H9 (cell line): ENCODE results near the gene THBS3. TPM values are rescaled to one million over a fixed set of nuclear protein-coding genes. Genes with fewer than 3 reads are reported as not detected.
A peak's percentile ranks its signal among the peaks of the same experiment; 100 is the strongest.
"Not testable (repeated sequence)": the region's sequence is repeated elsewhere in the genome, so short reads cannot be mapped to it uniquely, and the experiment has no call there.

Experiments
- DNase-seq: peaks from one replicate; pipeline ENCODE4 v3.0.0-alpha.2; 2017
- H2AFZ ChIP-seq: one replicate; pipeline ENCODE4 v1.6.1; 2013; ENCODE audit warnings: mild to moderate bottlenecking, low read length, control low read depth, moderate library complexity
- H2AK5ac ChIP-seq: 2 replicates; pipeline ENCODE4 v1.6.1; 2013; ENCODE audit warnings: low read length, control low read depth, mixed read lengths; ENCODE audit not compliant: insufficient read length
- H2BK120ac ChIP-seq: one replicate; pipeline ENCODE4 v1.6.1; 2013; ENCODE audit warnings: low read depth, mild to moderate bottlenecking, low read length, control low read depth, inconsistent platforms; ENCODE audit not compliant: poor library complexity, severe bottlenecking
- H2BK12ac ChIP-seq: 2 replicates; pipeline ENCODE4 v1.6.1; 2013; ENCODE audit warnings: low read length, control low read depth, mixed read lengths, low read depth; ENCODE audit not compliant: insufficient read length
- H2BK15ac ChIP-seq: 2 replicates; pipeline ENCODE4 v1.6.1; 2013; ENCODE audit warnings: low read depth, low read length, control low read depth
- H2BK20ac ChIP-seq: one replicate; pipeline ENCODE4 v1.6.1; 2013; ENCODE audit warnings: low read depth, mild to moderate bottlenecking, low read length, control low read depth, inconsistent platforms; ENCODE audit not compliant: poor library complexity, severe bottlenecking
- H2BK5ac ChIP-seq: 2 replicates; pipeline ENCODE4 v1.6.1; 2013; ENCODE audit warnings: low read length, control low read depth, mixed read lengths; ENCODE audit not compliant: insufficient read length
- H3K14ac ChIP-seq: 2 replicates; pipeline ENCODE4 v1.6.1; 2013; ENCODE audit warnings: low read length, control low read depth; ENCODE audit not compliant: insufficient read depth
- H3K18ac ChIP-seq: 2 replicates; pipeline ENCODE4 v1.6.1; 2013; ENCODE audit warnings: low read depth, mild to moderate bottlenecking, mixed read lengths, low read length, control low read depth; ENCODE audit not compliant: insufficient read length
- H3K23ac ChIP-seq: 2 replicates; pipeline ENCODE4 v1.6.1; 2013; ENCODE audit warnings: low read length, control low read depth, mixed read lengths, low read depth; ENCODE audit not compliant: insufficient read length
- H3K23me2 ChIP-seq: 2 replicates; pipeline ENCODE4 v1.6.1; 2013; ENCODE audit warnings: low read depth, mild to moderate bottlenecking, mixed read lengths, low read length, control low read depth; ENCODE audit not compliant: insufficient read length, poor library complexity, severe bottlenecking
- H3K27ac ChIP-seq: 2 replicates; pipeline ENCODE4 v1.5.1; 2013; ENCODE audit warnings: low read length, control low read depth, mixed read lengths, low read depth; ENCODE audit not compliant: insufficient read length
- H3K27me3 ChIP-seq: 2 replicates; pipeline ENCODE4 v1.6.1; 2013; ENCODE audit warnings: low read length, control low read depth, inconsistent platforms; ENCODE audit not compliant: insufficient read depth
- H3K4ac ChIP-seq: 2 replicates; pipeline ENCODE4 v1.6.1; 2013; ENCODE audit warnings: low read depth, mild to moderate bottlenecking, control low read depth, inconsistent platforms, low read length, moderate library complexity
- H3K4me1 ChIP-seq: 2 replicates; pipeline ENCODE4 v1.6.1; 2013; ENCODE audit warnings: low read length, control low read depth, inconsistent platforms; ENCODE audit not compliant: insufficient read depth
- H3K4me2 ChIP-seq: 2 replicates; pipeline ENCODE4 v1.6.1; 2013; ENCODE audit warnings: low read length, control low read depth, mixed read lengths; ENCODE audit not compliant: insufficient read length, insufficient read depth
- H3K56ac ChIP-seq: 2 replicates; pipeline ENCODE4 v1.6.1; 2013; ENCODE audit warnings: low read depth, mild to moderate bottlenecking, mixed read lengths, low read length, control low read depth; ENCODE audit not compliant: insufficient read length
- H3K79me1 ChIP-seq: 2 replicates; pipeline ENCODE4 v1.6.1; 2013; ENCODE audit warnings: low read depth, mild to moderate bottlenecking, moderate library complexity, low read length, control low read depth, inconsistent platforms; ENCODE audit not compliant: insufficient read depth, poor library complexity, severe bottlenecking
- H3K79me2 ChIP-seq: 2 replicates; pipeline ENCODE4 v1.6.1; 2013; ENCODE audit warnings: low read length, control low read depth, inconsistent platforms; ENCODE audit not compliant: insufficient read depth
- H3K9ac ChIP-seq: 2 replicates; pipeline ENCODE4 v1.6.1; 2013; ENCODE audit warnings: low read length, control low read depth, mixed read lengths; ENCODE audit not compliant: insufficient read length; ENCODE audit errors: extremely low read depth
- H3K9me3 ChIP-seq: one replicate; pipeline ENCODE4 v1.6.1; 2013; ENCODE audit warnings: low read depth, low read length, inconsistent platforms; ENCODE audit not compliant: control insufficient read depth
- H3T11ph ChIP-seq: one replicate; pipeline ENCODE4 v1.6.1; 2013; ENCODE audit warnings: mild to moderate bottlenecking, low read length, control low read depth, inconsistent platforms
- H4K20me1 ChIP-seq: one replicate; pipeline ENCODE4 v1.6.1; 2013; ENCODE audit not compliant: control insufficient read depth, insufficient read length, insufficient read depth
- H4K5ac ChIP-seq: 2 replicates; pipeline ENCODE4 v1.6.1; 2013; ENCODE audit warnings: low read depth, mild to moderate bottlenecking, mixed read lengths, low read length, control low read depth; ENCODE audit not compliant: insufficient read length
- H4K8ac ChIP-seq: replicated peaks from 2 replicates; pipeline ENCODE4 v1.6.1; 2013; ENCODE audit warnings: low read length, control low read depth, mixed read lengths, low read depth; ENCODE audit not compliant: insufficient read length
- H4K91ac ChIP-seq: 2 replicates; pipeline ENCODE4 v1.6.1; 2013; ENCODE audit warnings: low read depth, mild to moderate bottlenecking, moderate library complexity, mixed read lengths, low read length, control low read depth; ENCODE audit not compliant: insufficient read length
- H3K27ac Mint-ChIP-seq, 3 experiments: 2 replicates in 2 of 3; 3 replicates in 1 of 3; pipeline ENCODE4 v1.8.0; 2020 to 2021; ENCODE audit warnings: mixed read lengths in 3 of 3, mild to moderate bottlenecking in 1 of 3, moderate library complexity in 1 of 3
- H3K27me3 Mint-ChIP-seq: 2 replicates; pipeline ENCODE4 v1.8.0; 2021; ENCODE audit warnings: low read depth, mild to moderate bottlenecking, moderate library complexity, mixed read lengths
- H3K36me3 Mint-ChIP-seq, 3 experiments: 2 replicates in 2 of 3; 3 replicates in 1 of 3; pipeline ENCODE4 v1.8.0; 2020 to 2021; ENCODE audit warnings: low read depth in 3 of 3, mixed read lengths in 3 of 3; ENCODE audit not compliant: insufficient read depth in 1 of 3
- H3K4me1 Mint-ChIP-seq, 2 experiments: 2 replicates each; pipeline ENCODE4 v1.8.0; 2020; ENCODE audit warnings: mixed read lengths in 2 of 2
- H3K4me3 Mint-ChIP-seq, 2 experiments: 2 replicates in 1 of 2; 3 replicates in 1 of 2; pipeline ENCODE4 v1.8.0; 2020 to 2021; ENCODE audit warnings: mild to moderate bottlenecking in 2 of 2, mixed read lengths in 2 of 2, moderate library complexity in 1 of 2
- H3K9me3 Mint-ChIP-seq, 2 experiments: 2 replicates in 1 of 2; 3 replicates in 1 of 2; pipeline ENCODE4 v1.8.0; 2020; ENCODE audit warnings: mild to moderate bottlenecking in 2 of 2, mixed read lengths in 2 of 2, moderate library complexity in 1 of 2
- WGBS: extraction: QIAGEN DNeasy Blood & Tissue Kit; methylation state at CpG from one replicate; pipeline ENCODE4 v1.1.7; 2013; ENCODE audit warnings: missing lambda C conversion rate, low lambda C conversion rate, mixed read lengths; ENCODE audit not compliant: insufficient read length; ENCODE audit errors: extremely low coverage; 5-methylcytosine and 5-hydroxymethylcytosine counted together
- total RNA-seq: library from RNA; stranded (reverse); gene quantifications from 2 replicates; pipeline ENCODE4 v1.2.1, GENCODE V29; 2021
- TF ChIP-seq, protein P1 (sequence below): fragments of 200-600 bp; sonication (generic); conservative IDR thresholded peaks from 3 replicates; pipeline ENCODE4 v1.8.0; 2021; ENCODE audit warnings: antibody characterized with exemption, mild to moderate bottlenecking

THBS3 gene
- total RNA-seq, 1 experiment from 2014 or later: 5.9 TPM

DNA sequence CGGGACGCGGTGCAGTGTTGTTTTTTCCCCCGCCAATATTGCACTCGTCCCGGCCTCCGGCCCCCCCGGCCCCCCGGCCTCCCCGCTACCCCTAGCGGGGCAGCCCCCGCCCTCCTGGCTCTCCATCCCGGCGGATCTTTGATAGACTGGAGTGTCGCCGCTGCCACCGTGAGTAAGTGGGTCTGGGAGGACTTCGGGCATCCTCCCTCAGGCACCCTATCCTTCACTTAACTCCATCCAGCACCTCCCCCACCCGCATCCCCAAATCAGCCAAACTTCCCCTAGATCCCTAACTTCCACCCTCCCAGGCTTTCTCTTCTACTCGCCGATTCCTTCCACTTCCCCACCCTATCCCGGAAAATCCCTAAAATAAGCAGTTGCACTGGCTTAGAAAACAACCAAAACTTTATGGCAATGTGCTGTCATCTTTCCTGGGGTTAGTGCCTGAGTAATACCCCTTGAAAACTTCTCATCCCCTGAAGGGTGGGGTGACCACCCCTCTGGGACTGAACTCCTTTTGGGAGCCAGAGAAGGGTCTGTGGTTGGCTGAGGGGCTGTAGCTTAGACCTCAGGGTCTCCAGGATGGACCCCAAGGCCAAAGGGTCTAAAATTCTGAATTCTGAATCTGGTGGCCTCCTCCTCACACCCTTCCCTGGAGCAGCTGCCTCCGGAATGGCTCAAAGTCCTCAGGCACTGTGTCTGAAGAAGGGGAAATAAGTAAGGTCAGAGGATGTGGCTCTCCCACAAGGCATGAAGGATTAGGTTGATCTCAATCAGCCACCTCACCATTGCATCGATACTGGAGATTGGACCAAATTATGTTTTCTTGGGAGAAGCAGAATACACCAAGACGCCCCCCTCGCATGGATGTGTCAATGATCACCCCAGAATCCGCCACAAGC lies 12.2 kb downstream of the THBS3 start:
- Histone ChIP-seq H2BK120ac (peak overlapping the region; percentile 74), H2BK15ac (no peak overlapping the region), H2AK5ac (no peak overlapping the region), H3K79me2 (peaks cover 13% of the 10 kb centered on the region; the same call in 1 of the 2 replicates), H2BK12ac (peak overlapping the region; percentile 8), H3K4me2 (peak overlapping the region; percentile 95), H4K20me1 (peaks cover 3% of the 10 kb centered on the region), H3K27me3 (no peaks in the 10 kb centered on the region), H2BK20ac (no peak overlapping the region), H4K91ac (peak overlapping the region; percentile 52), H2AFZ (no peak overlapping the region), H3K18ac (peak overlapping the region; percentile 78), H3K23me2 (peaks cover 28% of the 10 kb centered on the region), H3K79me1 (no peaks in the 10 kb centered on the region), H3K4ac (peak overlapping the region; percentile 4; the same call in 1 of the 2 replicates), H3K56ac (peak overlapping the region; percentile 11), H3K27ac (peak overlapping the region; percentile 37), H4K5ac (no peak overlapping the region), H3K23ac (no peak overlapping the region), H4K8ac (no peak overlapping the region), H3K14ac (peak overlapping the region; percentile 80; the same call in 1 of the 2 replicates), H2BK5ac (peak overlapping the region; percentile 34), H3T11ph (no peak overlapping the region), H3K9ac (peak overlapping the region; percentile 93), H3K9me3 (no peaks in the 10 kb centered on the region), H3K4me1 (peaks cover 10% of the 10 kb centered on the region)
- no CpG with 5 or more reads among the region's 27 CpGs for WGBS
- H3K27me3 Mint-ChIP-seq: peaks cover 3% of the 10 kb centered on the region
- DNase-seq: no peak
- peak overlapping the region; percentile 95 to 99 for H3K4me3 Mint-ChIP-seq
- H3K36me3 Mint-ChIP-seq: peaks cover 47 to 51% (median 48%) of the 10 kb centered on the region in 3 experiments
- H3K9me3 Mint-ChIP-seq: peaks cover 3 to 4% of the 10 kb centered on the region in 2 experiments; a peak in 4 of 5 replicates
- TF ChIP-seq, protein P1, sequence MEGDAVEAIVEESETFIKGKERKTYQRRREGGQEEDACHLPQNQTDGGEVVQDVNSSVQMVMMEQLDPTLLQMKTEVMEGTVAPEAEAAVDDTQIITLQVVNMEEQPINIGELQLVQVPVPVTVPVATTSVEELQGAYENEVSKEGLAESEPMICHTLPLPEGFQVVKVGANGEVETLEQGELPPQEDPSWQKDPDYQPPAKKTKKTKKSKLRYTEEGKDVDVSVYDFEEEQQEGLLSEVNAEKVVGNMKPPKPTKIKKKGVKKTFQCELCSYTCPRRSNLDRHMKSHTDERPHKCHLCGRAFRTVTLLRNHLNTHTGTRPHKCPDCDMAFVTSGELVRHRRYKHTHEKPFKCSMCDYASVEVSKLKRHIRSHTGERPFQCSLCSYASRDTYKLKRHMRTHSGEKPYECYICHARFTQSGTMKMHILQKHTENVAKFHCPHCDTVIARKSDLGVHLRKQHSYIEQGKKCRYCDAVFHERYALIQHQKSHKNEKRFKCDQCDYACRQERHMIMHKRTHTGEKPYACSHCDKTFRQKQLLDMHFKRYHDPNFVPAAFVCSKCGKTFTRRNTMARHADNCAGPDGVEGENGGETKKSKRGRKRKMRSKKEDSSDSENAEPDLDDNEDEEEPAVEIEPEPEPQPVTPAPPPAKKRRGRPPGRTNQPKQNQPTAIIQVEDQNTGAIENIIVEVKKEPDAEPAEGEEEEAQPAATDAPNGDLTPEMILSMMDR: no peak
- H3K27ac Mint-ChIP-seq: peak overlapping the region; percentile 98 to 99 (median 99)
- peaks cover 32 to 47% of the 10 kb centered on the region in 2 experiments for H3K4me1 Mint-ChIP-seq

DNA sequence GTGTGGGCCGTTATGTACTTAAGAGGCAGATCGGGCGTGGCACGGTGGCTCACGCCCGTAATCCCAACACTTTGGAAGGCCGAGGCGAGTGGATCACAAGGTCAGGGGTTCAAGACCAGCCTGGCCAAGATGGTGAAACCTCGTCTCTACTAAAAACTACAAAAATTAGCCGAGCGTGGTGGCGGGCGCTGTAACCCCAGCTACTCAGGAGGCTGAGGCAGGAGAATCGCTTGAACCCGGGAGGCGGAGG lies 13.8 kb downstream of the THBS3 start:
- Histone ChIP-seq H4K8ac (peak overlapping the region; percentile 10), H3K79me2 (peaks cover 13% of the 10 kb centered on the region; the same call in 1 of the 2 replicates), H3K18ac (peak overlapping the region; percentile 80), H3K23me2 (peaks cover 28% of the 10 kb centered on the region), H3K9ac (peak overlapping the region; percentile 30), H3K4ac (peak overlapping the region; percentile 28; the same call in 1 of the 2 replicates), H3K14ac (peak overlapping the region; percentile 90; the same call in 1 of the 2 replicates), H4K91ac (peak overlapping the region; percentile 2), H3K4me2 (peak overlapping the region; percentile 56)
- H2BK15ac ChIP-seq, H3K27me3 ChIP-seq, H2AK5ac ChIP-seq, H3K27ac ChIP-seq, H4K20me1 ChIP-seq, H4K5ac ChIP-seq, H3K27me3 Mint-ChIP-seq, H3K9me3 Mint-ChIP-seq, DNase-seq, H2BK20ac ChIP-seq, H2BK12ac ChIP-seq, H3K79me1 ChIP-seq, H3K4me1 ChIP-seq, H2BK120ac ChIP-seq, H3K23ac ChIP-seq, H3K56ac ChIP-seq, H2BK5ac ChIP-seq, H3T11ph ChIP-seq, H3K9me3 ChIP-seq, H2AFZ ChIP-seq: not testable (repeated sequence)
- H3K27ac Mint-ChIP-seq: peak overlapping the region; percentile 95 to 99 (median 99)
- H3K4me3 Mint-ChIP-seq: peak overlapping the region; percentile 95 to 99
- peaks cover 34 to 36% (median 35%) of the 10 kb centered on the region in 3 experiments for H3K36me3 Mint-ChIP-seq
- H3K4me1 Mint-ChIP-seq: peaks cover 32 to 40% of the 10 kb centered on the region in 2 experiments
- WGBS: no CpG with 5 or more reads among the region's 16 CpGs
